IMR-90 (cell line): ENCODE data around the gene PRMT1. TPM values are rescaled to one million over a fixed set of nuclear protein-coding genes. Genes with fewer than 3 reads are reported as not detected.

Experiments
- MAFK ChIP-seq: IDR thresholded peaks from 2 replicates; pipeline ENCODE4 v1.6.1; 2012; ENCODE audit warnings: low read depth, low read length, improper control_type of control experiment
- MXI1 ChIP-seq: IDR thresholded peaks from 2 replicates; pipeline ENCODE4 v1.6.1; 2012; ENCODE audit warnings: low read depth, mild to moderate bottlenecking, low read length, moderate library complexity, borderline replicate concordance
- microRNA-seq, 2 experiments: library from miRNA; stranded (forward) in 1 of 2; unstranded in 1 of 2; fragments of 10-50 nt in 1 of 2; fragments of <30 nt in 1 of 2; gene quantifications in 1 of 2; microRNA quantifications in 1 of 2; one replicate each; pipeline versions ENCODE3 to v1.1.0; 2013 to 2020; ENCODE audit not compliant: insufficient read depth in 1 of 2, insufficient read length in 1 of 2, unreplicated experiment in 1 of 2
- polyA plus RNA-seq, 3 experiments: library from polyadenylated mRNA; depleted of rRNA; stranded (reverse); fragments of >200 nt; gene quantifications; 2 replicates each; pipeline ENCODE4 v1.2.3, GENCODE V29; 2012; ENCODE audit warnings: low replicate concordance in 1 of 3
- small RNA-seq, 5 experiments: library from RNA; depleted of rRNA; stranded (forward); fragments of <200 nt; gene quantifications; one replicate each; pipeline ENCODE3, GENCODE V24; 2012
- total RNA-seq: library from RNA; depleted of rRNA; stranded (reverse); fragments of >200 nt; gene quantifications from 2 replicates; pipeline ENCODE4 v1.2.3, GENCODE V29; 2012; rRNA removed
- TF ChIP-seq, protein P1 (sequence below): conservative IDR thresholded peaks from 2 replicates; pipeline ENCODE4 v1.5.1; 2012; ENCODE audit warnings: mild to moderate bottlenecking, low read depth, low read length, improper control_type of control experiment

PRMT1 gene
- total and polyA plus RNA-seq, 2 of the 4 experiments (the other 2 are of a cell fraction) = 497 to 840 TPM

DNA sequence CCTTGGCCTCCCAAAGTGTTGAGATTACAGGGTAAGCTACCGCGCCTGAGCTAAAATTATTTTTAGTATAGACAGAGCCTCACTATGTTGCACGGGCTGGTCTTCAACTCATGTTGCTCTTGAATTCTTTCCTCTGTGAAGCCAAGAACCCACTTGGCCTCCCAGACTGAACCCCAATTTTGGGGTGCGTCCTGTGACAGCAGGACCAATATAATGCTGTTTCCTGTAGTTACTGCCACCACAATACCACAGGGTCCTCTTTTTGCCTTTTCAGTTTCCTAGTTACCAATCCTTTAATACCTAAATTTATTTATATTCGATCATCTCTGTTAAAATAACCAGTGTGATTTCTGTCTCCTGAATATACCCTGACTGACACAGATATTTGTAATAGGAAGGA lies 53.1 kb downstream of the PRMT1 start (continued):
- TF ChIP-seq, protein P1, sequence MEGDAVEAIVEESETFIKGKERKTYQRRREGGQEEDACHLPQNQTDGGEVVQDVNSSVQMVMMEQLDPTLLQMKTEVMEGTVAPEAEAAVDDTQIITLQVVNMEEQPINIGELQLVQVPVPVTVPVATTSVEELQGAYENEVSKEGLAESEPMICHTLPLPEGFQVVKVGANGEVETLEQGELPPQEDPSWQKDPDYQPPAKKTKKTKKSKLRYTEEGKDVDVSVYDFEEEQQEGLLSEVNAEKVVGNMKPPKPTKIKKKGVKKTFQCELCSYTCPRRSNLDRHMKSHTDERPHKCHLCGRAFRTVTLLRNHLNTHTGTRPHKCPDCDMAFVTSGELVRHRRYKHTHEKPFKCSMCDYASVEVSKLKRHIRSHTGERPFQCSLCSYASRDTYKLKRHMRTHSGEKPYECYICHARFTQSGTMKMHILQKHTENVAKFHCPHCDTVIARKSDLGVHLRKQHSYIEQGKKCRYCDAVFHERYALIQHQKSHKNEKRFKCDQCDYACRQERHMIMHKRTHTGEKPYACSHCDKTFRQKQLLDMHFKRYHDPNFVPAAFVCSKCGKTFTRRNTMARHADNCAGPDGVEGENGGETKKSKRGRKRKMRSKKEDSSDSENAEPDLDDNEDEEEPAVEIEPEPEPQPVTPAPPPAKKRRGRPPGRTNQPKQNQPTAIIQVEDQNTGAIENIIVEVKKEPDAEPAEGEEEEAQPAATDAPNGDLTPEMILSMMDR = no peak
- no peak for TF ChIP-seq MXI1
- no peak for TF ChIP-seq MAFK

Small RNAs within 50 kb of the gene (microRNA-seq; reads per million reads assigned to microRNA genes)
- 0 to 2.1 reads per million in 2 experiments for gene MIR5088

Small RNAs within 50 kb of the gene (small RNA-seq; reads per million reads assigned to genes)
- 0 reads per million in 5 experiments for gene MIR5088

Other genes starting within 250 kb of the PRMT1 start
- gene SLC17A7, start 235.7 kb upstream of the PRMT1 start, total RNA-seq = not detected in 2 replicates
- gene SLC17A7, start 235.7 kb upstream of the PRMT1 start, polyA plus RNA-seq (2012; rRNA removed) = 0.03 TPM in 1 of 2 replicates, not detected in the other
- gene PIH1D1, start 225.5 kb upstream of the PRMT1 start, total RNA-seq = 122 and 125 TPM in 2 replicates
- gene PIH1D1, start 225.5 kb upstream of the PRMT1 start, polyA plus RNA-seq (2012; rRNA removed) = 76.8 and 77.9 TPM in 2 replicates
- gene ALDH16A1, start 224.0 kb upstream of the PRMT1 start, total RNA-seq = 10.4 and 11.4 TPM in 2 replicates
- gene ALDH16A1, start 224.0 kb upstream of the PRMT1 start, polyA plus RNA-seq (2012; rRNA removed) = 12.1 and 12.9 TPM in 2 replicates
- gene FLT3LG, start 203.1 kb upstream of the PRMT1 start, total RNA-seq = 0.56 and 0.90 TPM in 2 replicates
- 8.3 and 10.2 TPM in 2 replicates for gene FLT3LG, start 203.1 kb upstream of the PRMT1 start, polyA plus RNA-seq (2012; rRNA removed)
- 1,477 and 1,924 TPM in 2 replicates for gene RPL13A, start 189.7 kb upstream of the PRMT1 start, total RNA-seq
- 2,069 and 2,840 TPM in 2 replicates for gene RPL13A, start 189.7 kb upstream of the PRMT1 start, polyA plus RNA-seq (2012; rRNA removed)
- 3,436 and 3,623 TPM in 2 replicates for gene RPS11, start 180.8 kb upstream of the PRMT1 start, total RNA-seq
- 5,513 and 6,961 TPM in 2 replicates for gene RPS11, start 180.8 kb upstream of the PRMT1 start, polyA plus RNA-seq (2012; rRNA removed)
- gene FCGRT, start 164.6 kb upstream of the PRMT1 start, total RNA-seq = 14.7 and 17.0 TPM in 2 replicates
- gene FCGRT, start 164.6 kb upstream of the PRMT1 start, polyA plus RNA-seq (2012; rRNA removed) = 64.8 and 68.7 TPM in 2 replicates
- 102 and 111 TPM in 2 replicates for gene RCN3, start 149.3 kb upstream of the PRMT1 start, total RNA-seq
- gene RCN3, start 149.3 kb upstream of the PRMT1 start, polyA plus RNA-seq (2012; rRNA removed) = 116 and 119 TPM in 2 replicates
- 118 and 130 TPM in 2 replicates for gene NOSIP, start 96.7 kb upstream of the PRMT1 start, total RNA-seq
- gene NOSIP, start 96.7 kb upstream of the PRMT1 start, polyA plus RNA-seq (2012; rRNA removed) = 138 and 164 TPM in 2 replicates
- under 0.01 and 0.54 TPM in 2 replicates for gene PRRG2, start 96.0 kb upstream of the PRMT1 start, total RNA-seq
- 0.14 and 0.52 TPM in 2 replicates for gene PRRG2, start 96.0 kb upstream of the PRMT1 start, polyA plus RNA-seq (2012; rRNA removed)
- 0.28 and 0.36 TPM in 2 replicates for gene PRR12, start 86.1 kb upstream of the PRMT1 start, total RNA-seq
- 4.0 and 4.1 TPM in 2 replicates for gene PRR12, start 86.1 kb upstream of the PRMT1 start, polyA plus RNA-seq (2012; rRNA removed)
- 50.2 and 50.5 TPM in 2 replicates for gene RRAS, start 37.1 kb upstream of the PRMT1 start, total RNA-seq
- 241 and 267 TPM in 2 replicates for gene RRAS, start 37.1 kb upstream of the PRMT1 start, polyA plus RNA-seq (2012; rRNA removed)
- 2.2 and 3.1 TPM in 2 replicates for gene SCAF1, start 35.1 kb upstream of the PRMT1 start, total RNA-seq
- gene SCAF1, start 35.1 kb upstream of the PRMT1 start, polyA plus RNA-seq (2012; rRNA removed) = 14.6 and 14.8 TPM in 2 replicates
- 37.2 and 39.6 TPM in 2 replicates for gene IRF3, start 11.4 kb upstream of the PRMT1 start, total RNA-seq
- 65.2 and 95.9 TPM in 2 replicates for gene IRF3, start 11.4 kb upstream of the PRMT1 start, polyA plus RNA-seq (2012; rRNA removed)
- 3.9 and 4.7 TPM in 2 replicates for gene BCL2L12, start 11.3 kb upstream of the PRMT1 start, total RNA-seq
- 32.6 and 51.4 TPM in 2 replicates for gene BCL2L12, start 11.3 kb upstream of the PRMT1 start, polyA plus RNA-seq (2012; rRNA removed)
- gene ADM5, start 12.3 kb downstream of the PRMT1 start, total RNA-seq = 0.18 and 0.28 TPM in 2 replicates
- gene ADM5, start 12.3 kb downstream of the PRMT1 start, polyA plus RNA-seq (2012; rRNA removed) = 0.99 and 1.7 TPM in 2 replicates
- gene CPT1C, start 13.8 kb downstream of the PRMT1 start, total RNA-seq = 14.2 and 14.7 TPM in 2 replicates
- gene CPT1C, start 13.8 kb downstream of the PRMT1 start, polyA plus RNA-seq (2012; rRNA removed) = 53.1 and 56.1 TPM in 2 replicates
- gene TSKS, start 86.0 kb downstream of the PRMT1 start, total RNA-seq = not detected in 2 replicates
- gene TSKS, start 86.0 kb downstream of the PRMT1 start, polyA plus RNA-seq (2012; rRNA removed) = 0.10 TPM in 1 of 2 replicates, not detected in the other
- gene AP2A1, start 89.7 kb downstream of the PRMT1 start, total RNA-seq = 40.7 and 41.4 TPM in 2 replicates
- 122 and 136 TPM in 2 replicates for gene AP2A1, start 89.7 kb downstream of the PRMT1 start, polyA plus RNA-seq (2012; rRNA removed)
- gene FUZ, start 136.0 kb downstream of the PRMT1 start, total RNA-seq = 10.6 and 14.3 TPM in 2 replicates
- gene FUZ, start 136.0 kb downstream of the PRMT1 start, polyA plus RNA-seq (2012; rRNA removed) = 10.4 and 12.1 TPM in 2 replicates
- 4.7 and 5.3 TPM in 2 replicates for gene MED25, start 141.0 kb downstream of the PRMT1 start, total RNA-seq
- gene MED25, start 141.0 kb downstream of the PRMT1 start, polyA plus RNA-seq (2012; rRNA removed) = 37.0 and 38.5 TPM in 2 replicates
- gene PTOV1, start 173.9 kb downstream of the PRMT1 start, total RNA-seq = 34.4 and 36.1 TPM in 2 replicates
- gene PTOV1, start 173.9 kb downstream of the PRMT1 start, polyA plus RNA-seq (2012; rRNA removed) = 106 and 107 TPM in 2 replicates
- gene PNKP, start 190.3 kb downstream of the PRMT1 start, total RNA-seq = 10.6 and 14.2 TPM in 2 replicates
- 25.0 and 33.0 TPM in 2 replicates for gene PNKP, start 190.3 kb downstream of the PRMT1 start, polyA plus RNA-seq (2012; rRNA removed)
- gene AKT1S1, start 200.1 kb downstream of the PRMT1 start, total RNA-seq = 3.6 and 5.0 TPM in 2 replicates
- gene AKT1S1, start 200.1 kb downstream of the PRMT1 start, polyA plus RNA-seq (2012; rRNA removed) = 54.4 and 68.7 TPM in 2 replicates
- 1.1 and 1.4 TPM in 2 replicates for gene TBC1D17, start 200.4 kb downstream of the PRMT1 start, total RNA-seq
- gene TBC1D17, start 200.4 kb downstream of the PRMT1 start, polyA plus RNA-seq (2012; rRNA removed) = 26.8 and 27.8 TPM in 2 replicates
- gene IL4I1, start 219.6 kb downstream of the PRMT1 start, total RNA-seq = under 0.01 and 0.36 TPM in 2 replicates
- 0.27 and 0.31 TPM in 2 replicates for gene IL4I1, start 219.6 kb downstream of the PRMT1 start, polyA plus RNA-seq (2012; rRNA removed)